Stomach (tissue), 4 donors: ENCODE results near the gene TMCC1.

Experiments
- POLR2A ChIP-seq, 4 donors: fragments of 450-650 bp; IDR thresholded peaks; one replicate each; pipeline ENCODE4 v1.6.1; 2016; ENCODE audit warnings: antibody characterized with exemption in 4 of 4, control low read depth in 2 of 4, mild to moderate bottlenecking in 1 of 4, moderate library complexity in 1 of 4
- TF ChIP-seq, protein P1 (sequence below), 7 experiments: fragments of 450-650 bp in 4 of 7; fragments of 200-600 bp in 3 of 7; sonication (generic) in 3 of 7; IDR thresholded peaks; one replicate each; pipeline ENCODE4 v1.5.1; 2016 to 2019; ENCODE audit warnings: antibody characterized with exemption in 7 of 7, control low read depth in 2 of 7, mild to moderate bottlenecking in 1 of 7

DNA sequence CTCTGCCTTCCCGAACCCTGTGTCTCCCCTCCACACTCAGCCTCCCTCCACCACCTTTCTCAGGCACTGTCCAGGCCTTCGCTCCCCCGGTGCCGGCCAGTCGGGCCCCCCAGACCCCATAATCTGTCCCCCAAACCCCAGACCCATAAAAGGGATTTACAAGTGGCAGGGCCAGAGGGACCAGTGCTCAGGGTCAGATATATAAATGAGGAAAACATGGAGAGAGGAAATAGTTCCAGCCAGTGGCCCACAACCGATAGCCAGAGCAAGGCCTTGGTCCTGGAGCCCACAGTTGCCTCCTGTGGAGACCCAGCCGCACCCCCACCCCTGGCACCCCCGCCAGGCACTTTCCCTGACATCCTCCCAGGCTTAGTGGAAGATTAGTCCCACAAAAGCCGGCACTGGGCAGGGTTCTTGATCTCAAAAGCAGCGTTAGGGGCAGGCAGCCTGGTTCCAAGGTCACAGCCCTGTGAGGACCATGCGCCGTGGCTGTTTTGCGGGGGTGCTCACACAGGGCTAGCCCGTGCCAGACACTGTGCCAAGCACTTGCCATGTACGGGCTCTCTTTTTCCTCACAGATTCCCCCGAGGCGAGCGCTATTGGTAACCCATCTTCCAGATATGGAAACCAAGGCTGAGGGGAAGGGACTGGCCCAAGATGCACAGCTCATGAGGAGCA is 286.0 kb downstream of the TMCC1 start:
- TF ChIP-seq, protein P1, sequence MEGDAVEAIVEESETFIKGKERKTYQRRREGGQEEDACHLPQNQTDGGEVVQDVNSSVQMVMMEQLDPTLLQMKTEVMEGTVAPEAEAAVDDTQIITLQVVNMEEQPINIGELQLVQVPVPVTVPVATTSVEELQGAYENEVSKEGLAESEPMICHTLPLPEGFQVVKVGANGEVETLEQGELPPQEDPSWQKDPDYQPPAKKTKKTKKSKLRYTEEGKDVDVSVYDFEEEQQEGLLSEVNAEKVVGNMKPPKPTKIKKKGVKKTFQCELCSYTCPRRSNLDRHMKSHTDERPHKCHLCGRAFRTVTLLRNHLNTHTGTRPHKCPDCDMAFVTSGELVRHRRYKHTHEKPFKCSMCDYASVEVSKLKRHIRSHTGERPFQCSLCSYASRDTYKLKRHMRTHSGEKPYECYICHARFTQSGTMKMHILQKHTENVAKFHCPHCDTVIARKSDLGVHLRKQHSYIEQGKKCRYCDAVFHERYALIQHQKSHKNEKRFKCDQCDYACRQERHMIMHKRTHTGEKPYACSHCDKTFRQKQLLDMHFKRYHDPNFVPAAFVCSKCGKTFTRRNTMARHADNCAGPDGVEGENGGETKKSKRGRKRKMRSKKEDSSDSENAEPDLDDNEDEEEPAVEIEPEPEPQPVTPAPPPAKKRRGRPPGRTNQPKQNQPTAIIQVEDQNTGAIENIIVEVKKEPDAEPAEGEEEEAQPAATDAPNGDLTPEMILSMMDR (IDR thresholded peaks at IDR 0.05) = no peak
- no peak for TF ChIP-seq POLR2A (IDR thresholded peaks at IDR 0.05)
